Measurements from ENCODE around the gene IL1R1.

IL1R1 gene

DNA sequence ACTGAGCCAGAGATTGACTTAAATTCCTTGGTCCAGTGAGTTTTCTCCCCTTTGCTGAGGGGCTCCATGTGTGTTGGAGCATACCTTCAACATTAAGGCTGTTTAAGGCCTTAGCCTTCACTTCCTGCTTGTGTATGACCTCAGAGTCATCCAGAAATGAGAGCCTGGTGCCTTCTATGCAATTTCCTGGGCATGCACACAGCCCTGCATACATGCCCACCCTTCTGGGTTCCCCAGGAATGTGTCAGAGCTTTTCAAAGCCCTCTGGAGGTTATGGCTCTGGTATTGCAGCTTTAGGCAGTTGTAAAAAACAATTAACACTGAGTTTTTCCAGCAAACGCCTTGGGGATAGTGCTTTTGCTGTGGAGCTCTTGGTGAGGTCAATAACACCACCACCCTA lies 16.7 kb downstream of the IL1R1 start:
- no peak for TF ChIP-seq PAX5 (IDR thresholded peaks at IDR 0.05; ENCODE audit: insufficient read depth, low read length, severe bottlenecking)
- no peak for TF ChIP-seq TAF1 (IDR thresholded peaks at IDR 0.05; ENCODE audit: low read depth, low read length)
- no peak for TF ChIP-seq POLR2A (IDR thresholded peaks at IDR 0.05; ENCODE audit: low read depth, low read length)
- TF ChIP-seq POLR2AphosphoS5 (IDR thresholded peaks at IDR 0.05; ENCODE audit: low read depth, low read length): no peak
- no peak for TF ChIP-seq SPI1 (IDR thresholded peaks at IDR 0.05; ENCODE audit: low read depth, low read length)
- no peak for TF ChIP-seq POU2F2 (IDR thresholded peaks at IDR 0.05; ENCODE audit: low read depth, low read length)
- no peak for DNase-seq (ENCODE audit: insufficient read length, low spot score)

DNA sequence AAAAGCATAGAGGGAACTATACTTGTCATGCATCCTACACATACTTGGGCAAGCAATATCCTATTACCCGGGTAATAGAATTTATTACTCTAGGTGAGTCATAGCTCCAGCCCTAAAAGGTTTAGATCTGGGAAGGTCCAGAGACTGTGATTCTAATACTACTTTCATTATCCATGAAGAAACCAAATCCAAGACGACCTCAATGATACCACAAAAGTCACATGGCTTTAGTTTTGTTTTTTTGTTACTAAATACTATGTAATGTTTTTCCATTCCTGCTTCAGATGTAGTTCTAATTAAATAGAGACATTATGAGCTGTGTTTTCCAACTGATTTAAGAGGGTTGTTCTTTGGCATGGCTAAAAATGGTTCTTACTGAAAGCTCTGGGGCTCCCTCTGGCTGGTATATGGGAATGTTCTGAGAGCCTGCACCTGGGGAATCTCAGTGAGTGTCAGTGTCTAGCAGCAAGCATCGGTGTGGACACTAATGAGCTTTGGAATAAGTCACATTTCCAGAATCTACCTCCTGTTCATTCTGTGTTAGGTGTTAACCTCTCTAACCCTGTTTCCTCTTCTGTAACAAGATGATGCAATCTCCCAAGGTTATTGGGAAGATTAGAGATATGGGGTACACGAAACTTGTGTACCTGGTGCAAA lies 23.8 kb downstream of the IL1R1 start:
- no peak for TF ChIP-seq SPI1 (IDR thresholded peaks at IDR 0.05; ENCODE audit: low read depth, low read length)
- no peak for TF ChIP-seq POLR2A (IDR thresholded peaks at IDR 0.05; ENCODE audit: low read depth, low read length)
- TF ChIP-seq POU2F2 (IDR thresholded peaks at IDR 0.05; ENCODE audit: low read depth, low read length): no peak
- TF ChIP-seq PAX5 (IDR thresholded peaks at IDR 0.05; ENCODE audit: insufficient read depth, low read length, severe bottlenecking): no peak
- no peak for TF ChIP-seq POLR2AphosphoS5 (IDR thresholded peaks at IDR 0.05; ENCODE audit: low read depth, low read length)
- TF ChIP-seq TAF1 (IDR thresholded peaks at IDR 0.05; ENCODE audit: low read depth, low read length): no peak
- DNase-seq (ENCODE audit: insufficient read length, low spot score) (no peak), FAIRE-seq (no peak)

More for the DNA sequence above, 16.7 kb downstream of the IL1R1 start:
- no peak for FAIRE-seq

DNA sequence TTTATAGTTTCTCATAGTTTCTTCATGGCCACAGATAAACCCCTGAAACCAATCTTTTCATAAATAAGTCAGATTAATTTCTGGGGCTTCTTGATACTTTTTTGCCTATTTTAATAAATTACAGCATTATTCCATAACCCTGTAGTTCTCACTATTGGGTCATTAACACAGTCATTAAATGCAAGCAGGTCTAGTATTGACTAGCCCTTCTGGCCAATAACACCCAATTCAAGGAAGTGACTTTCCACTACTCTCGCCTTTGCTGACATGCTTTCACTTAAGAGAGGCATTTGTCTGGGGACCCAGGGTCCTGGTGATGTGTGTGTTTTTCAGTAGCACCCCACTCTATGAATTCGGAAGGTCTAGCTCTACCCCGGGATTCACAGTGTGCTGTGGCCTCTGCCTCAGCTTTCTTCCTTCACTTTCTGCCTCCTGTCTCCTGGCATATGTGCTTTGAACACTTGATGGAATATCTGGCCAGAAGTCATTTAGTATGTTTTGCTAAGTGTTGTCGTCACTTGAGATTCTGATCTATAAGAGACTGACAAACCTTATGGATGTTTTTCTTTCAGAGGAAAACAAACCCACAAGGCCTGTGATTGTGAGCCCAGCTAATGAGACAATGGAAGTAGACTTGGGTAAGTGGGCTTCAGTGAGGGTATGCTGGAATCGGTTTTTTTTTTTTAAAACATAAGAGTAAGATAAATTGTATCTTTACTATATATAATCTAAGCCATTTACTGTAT lies 25.7 kb downstream of the IL1R1 start:
- TF ChIP-seq POU2F2 (IDR thresholded peaks at IDR 0.05; ENCODE audit: low read depth, low read length): no peak
- no peak for TF ChIP-seq SPI1 (IDR thresholded peaks at IDR 0.05; ENCODE audit: low read depth, low read length)
- no peak for TF ChIP-seq POLR2A (IDR thresholded peaks at IDR 0.05; ENCODE audit: low read depth, low read length)
- TF ChIP-seq POLR2AphosphoS5 (IDR thresholded peaks at IDR 0.05; ENCODE audit: low read depth, low read length): no peak
- TF ChIP-seq PAX5 (IDR thresholded peaks at IDR 0.05; ENCODE audit: insufficient read depth, low read length, severe bottlenecking): no peak
- TF ChIP-seq TAF1 (IDR thresholded peaks at IDR 0.05; ENCODE audit: low read depth, low read length): no peak
- DNase-seq (ENCODE audit: insufficient read length, low spot score) (no peak), FAIRE-seq (no peak)

DNA sequence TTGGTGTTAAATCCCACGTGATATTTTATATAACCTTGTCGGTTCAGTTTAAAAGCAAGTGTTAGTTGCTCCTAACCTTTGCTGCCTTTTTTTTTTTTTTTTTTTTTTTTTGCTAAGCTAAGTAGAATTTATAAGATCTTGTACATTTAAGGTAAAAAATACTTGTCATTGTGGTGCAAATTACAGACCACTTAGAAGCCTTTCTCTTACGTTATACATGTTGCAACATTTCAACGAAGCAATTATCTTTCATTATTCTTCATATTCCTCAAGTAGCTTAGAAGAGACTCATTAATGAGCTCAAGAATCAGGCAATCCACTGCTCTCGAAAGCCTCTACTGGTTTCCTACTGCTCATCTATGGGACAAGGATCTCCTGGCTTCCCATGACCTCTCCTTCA lies 29.4 kb downstream of the IL1R1 start:
- FAIRE-seq (no peak), DNase-seq (ENCODE audit: insufficient read length, low spot score) (no peak)
- TF ChIP-seq PAX5 (IDR thresholded peaks at IDR 0.05; ENCODE audit: insufficient read depth, low read length, severe bottlenecking) (no peak), SPI1 (IDR thresholded peaks at IDR 0.05; ENCODE audit: low read depth, low read length) (no peak), POLR2A (IDR thresholded peaks at IDR 0.05; ENCODE audit: low read depth, low read length) (no peak), POLR2AphosphoS5 (IDR thresholded peaks at IDR 0.05; ENCODE audit: low read depth, low read length) (no peak)

DNA sequence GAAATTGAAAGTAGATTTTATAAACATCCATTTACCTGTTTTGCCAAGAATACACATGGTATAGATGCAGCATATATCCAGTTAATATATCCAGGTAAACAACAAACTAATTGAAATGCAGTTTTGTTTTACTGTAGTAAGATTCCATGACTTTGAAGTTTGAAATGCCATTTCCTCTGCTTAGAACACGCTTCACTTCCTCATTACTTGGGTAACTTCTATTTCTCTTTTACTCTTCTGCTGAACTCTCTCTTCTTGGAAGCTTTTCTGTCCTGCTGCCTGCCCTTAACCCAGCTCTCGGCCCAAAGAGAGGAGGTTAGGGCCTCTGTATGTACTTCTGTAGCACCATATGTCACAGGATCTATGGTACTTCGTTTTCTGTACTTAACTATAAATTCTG lies 30.2 kb downstream of the IL1R1 start:
- TF ChIP-seq POU2F2 (IDR thresholded peaks at IDR 0.05; ENCODE audit: low read depth, low read length): no peak
- no peak for TF ChIP-seq SPI1 (IDR thresholded peaks at IDR 0.05; ENCODE audit: low read depth, low read length)
- no peak for TF ChIP-seq POLR2A (IDR thresholded peaks at IDR 0.05; ENCODE audit: low read depth, low read length)
- TF ChIP-seq POLR2AphosphoS5 (IDR thresholded peaks at IDR 0.05; ENCODE audit: low read depth, low read length): no peak
- TF ChIP-seq TAF1 (IDR thresholded peaks at IDR 0.05; ENCODE audit: low read depth, low read length): no peak
- DNase-seq (ENCODE audit: insufficient read length, low spot score): no peak
- no peak for FAIRE-seq

DNA sequence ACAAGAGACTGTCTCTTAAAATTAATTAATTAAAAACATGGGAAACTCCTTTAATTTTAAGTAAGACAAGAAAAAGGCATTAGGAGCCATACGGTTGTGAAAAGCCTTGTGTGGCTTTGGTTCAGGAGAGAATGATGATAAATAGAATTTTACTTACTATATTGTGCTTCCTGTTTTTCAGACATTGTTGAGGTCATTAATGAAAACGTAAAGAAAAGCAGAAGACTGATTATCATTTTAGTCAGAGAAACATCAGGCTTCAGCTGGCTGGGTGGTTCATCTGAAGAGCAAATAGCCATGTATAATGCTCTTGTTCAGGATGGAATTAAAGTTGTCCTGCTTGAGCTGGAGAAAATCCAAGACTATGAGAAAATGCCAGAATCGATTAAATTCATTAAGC lies 33.6 kb downstream of the IL1R1 start:
- DNase-seq (ENCODE audit: insufficient read length, low spot score): no peak
- TF ChIP-seq PAX5 (IDR thresholded peaks at IDR 0.05; ENCODE audit: insufficient read depth, low read length, severe bottlenecking) (no peak), SPI1 (IDR thresholded peaks at IDR 0.05; ENCODE audit: low read depth, low read length) (no peak), POLR2AphosphoS5 (IDR thresholded peaks at IDR 0.05; ENCODE audit: low read depth, low read length) (no peak), POU2F2 (IDR thresholded peaks at IDR 0.05; ENCODE audit: low read depth, low read length) (no peak), POLR2A (IDR thresholded peaks at IDR 0.05; ENCODE audit: low read depth, low read length) (no peak), TAF1 (IDR thresholded peaks at IDR 0.05; ENCODE audit: low read depth, low read length) (no peak)
- FAIRE-seq: no peak

DNA sequence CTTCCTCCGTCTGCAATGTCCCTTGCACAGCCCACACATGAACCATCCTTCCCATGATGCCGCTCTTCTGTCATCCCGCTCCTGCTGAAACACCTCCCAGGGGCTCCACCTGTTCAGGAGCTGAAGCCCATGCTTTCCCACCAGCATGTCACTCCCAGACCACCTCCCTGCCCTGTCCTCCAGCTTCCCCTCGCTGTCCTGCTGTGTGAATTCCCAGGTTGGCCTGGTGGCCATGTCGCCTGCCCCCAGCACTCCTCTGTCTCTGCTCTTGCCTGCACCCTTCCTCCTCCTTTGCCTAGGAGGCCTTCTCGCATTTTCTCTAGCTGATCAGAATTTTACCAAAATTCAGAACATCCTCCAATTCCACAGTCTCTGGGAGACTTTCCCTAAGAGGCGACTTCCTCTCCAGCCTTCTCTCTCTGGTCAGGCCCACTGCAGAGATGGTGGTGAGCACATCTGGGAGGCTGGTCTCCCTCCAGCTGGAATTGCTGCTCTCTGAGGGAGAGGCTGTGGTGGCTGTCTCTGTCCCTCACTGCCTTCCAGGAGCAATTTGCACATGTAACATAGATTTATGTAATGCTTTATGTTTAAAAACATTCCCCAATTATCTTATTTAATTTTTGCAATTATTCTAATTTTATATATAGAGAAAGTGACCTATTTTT lies 35.4 kb downstream of the IL1R1 start:
- TF ChIP-seq SPI1 (IDR thresholded peaks at IDR 0.05; ENCODE audit: low read depth, low read length) (no peak), POLR2A (IDR thresholded peaks at IDR 0.05; ENCODE audit: low read depth, low read length) (no peak), POU2F2 (IDR thresholded peaks at IDR 0.05; ENCODE audit: low read depth, low read length) (no peak), POLR2AphosphoS5 (IDR thresholded peaks at IDR 0.05; ENCODE audit: low read depth, low read length) (no peak), TAF1 (IDR thresholded peaks at IDR 0.05; ENCODE audit: low read depth, low read length) (no peak), PAX5 (IDR thresholded peaks at IDR 0.05; ENCODE audit: insufficient read depth, low read length, severe bottlenecking) (no peak)
- FAIRE-seq (no peak), DNase-seq (ENCODE audit: insufficient read length, low spot score) (no peak)

DNA sequence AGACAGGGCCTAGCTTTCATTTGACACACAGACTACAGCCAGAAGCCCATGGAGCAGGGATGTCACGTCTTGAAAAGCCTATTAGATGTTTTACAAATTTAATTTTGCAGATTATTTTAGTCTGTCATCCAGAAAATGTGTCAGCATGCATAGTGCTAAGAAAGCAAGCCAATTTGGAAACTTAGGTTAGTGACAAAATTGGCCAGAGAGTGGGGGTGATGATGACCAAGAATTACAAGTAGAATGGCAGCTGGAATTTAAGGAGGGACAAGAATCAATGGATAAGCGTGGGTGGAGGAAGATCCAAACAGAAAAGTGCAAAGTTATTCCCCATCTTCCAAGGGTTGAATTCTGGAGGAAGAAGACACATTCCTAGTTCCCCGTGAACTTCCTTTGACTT lies 36.5 kb downstream of the IL1R1 start:
- TF ChIP-seq POLR2A (IDR thresholded peaks at IDR 0.05; ENCODE audit: low read depth, low read length) (no peak), TAF1 (IDR thresholded peaks at IDR 0.05; ENCODE audit: low read depth, low read length) (no peak), POU2F2 (IDR thresholded peaks at IDR 0.05; ENCODE audit: low read depth, low read length) (no peak), PAX5 (IDR thresholded peaks at IDR 0.05; ENCODE audit: insufficient read depth, low read length, severe bottlenecking) (no peak), POLR2AphosphoS5 (IDR thresholded peaks at IDR 0.05; ENCODE audit: low read depth, low read length) (no peak), SPI1 (IDR thresholded peaks at IDR 0.05; ENCODE audit: low read depth, low read length) (no peak)
- DNase-seq (ENCODE audit: insufficient read length, low spot score) (no peak), FAIRE-seq (no peak)

Data from GM12891 (cell line).